HEK293T (cell line): ENCODE measurements around the gene SLC5A1.

Experiments
- HDGF ChIP-seq: fragments of 450-650 bp; IDR thresholded peaks from 2 replicates; pipeline ENCODE4 v1.6.1; 2017; ENCODE audit warnings: antibody characterized with exemption, borderline replicate concordance
- SP1 ChIP-seq: fragments of 450-650 bp; IDR thresholded peaks from 2 replicates; pipeline ENCODE4 v1.6.1; 2017
- SUZ12 ChIP-seq: fragments of 450-650 bp; IDR thresholded peaks from 2 replicates; pipeline ENCODE4 v1.6.1; 2016; ENCODE audit warnings: mild to moderate bottlenecking

DNA sequence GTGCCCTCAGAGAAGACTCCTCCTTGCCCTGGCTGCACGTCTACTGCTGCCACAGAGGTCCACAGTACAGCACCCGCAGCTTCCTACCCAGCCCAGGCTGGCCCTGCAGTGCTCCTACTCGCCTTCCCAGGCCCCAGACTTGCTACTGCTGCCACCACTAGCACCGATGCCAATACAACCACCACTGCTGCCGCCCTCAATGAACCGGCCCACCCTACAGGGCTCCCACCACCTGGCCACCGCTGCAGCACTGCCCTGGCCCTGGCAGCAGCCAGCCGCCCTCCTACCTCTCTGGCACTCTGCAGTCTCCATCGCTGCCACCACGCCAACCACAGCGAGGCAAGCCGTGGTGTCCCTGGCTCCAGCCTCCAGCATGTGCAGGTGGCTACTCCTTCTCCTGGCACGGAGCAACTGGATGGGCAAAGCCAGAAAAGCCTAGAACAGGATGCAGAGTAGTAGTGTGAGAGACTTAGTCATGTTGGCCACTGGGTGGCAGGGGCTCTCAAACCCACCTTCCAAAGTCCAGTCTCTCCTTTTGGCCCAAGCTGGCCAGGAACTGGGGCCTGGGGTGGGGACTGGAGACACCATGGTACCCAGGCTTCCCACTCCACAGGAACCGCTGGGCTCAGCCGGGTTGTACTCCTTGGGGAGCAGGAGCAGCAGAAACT, 76.6 kb downstream of the SLC5A1 start:
- TF ChIP-seq HDGF, result no peak
- TF ChIP-seq SUZ12, result no peak
- no peak for TF ChIP-seq SP1
